ENCODE measurements around the gene PNLIPRP2.

DNA sequence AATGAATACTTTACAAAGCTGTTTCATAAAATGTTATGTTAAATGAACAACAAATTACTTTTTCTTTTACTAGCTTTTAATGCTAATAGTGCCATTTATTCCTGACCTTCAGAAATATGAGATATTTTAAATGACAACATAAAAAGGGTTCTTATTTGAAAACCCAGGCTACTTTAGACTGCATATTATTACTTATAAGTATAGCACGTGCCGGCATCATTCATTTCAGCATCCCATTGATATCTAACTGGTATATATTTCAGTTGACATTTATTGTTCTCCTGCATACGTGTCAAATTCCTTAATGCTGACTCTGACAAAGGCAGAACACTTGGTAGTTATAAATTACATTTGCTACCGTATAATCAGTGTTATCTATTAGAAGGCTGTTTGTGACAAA, 35.3 kb downstream of the PNLIPRP2 start:
- TF ChIP-seq, protein P1, sequence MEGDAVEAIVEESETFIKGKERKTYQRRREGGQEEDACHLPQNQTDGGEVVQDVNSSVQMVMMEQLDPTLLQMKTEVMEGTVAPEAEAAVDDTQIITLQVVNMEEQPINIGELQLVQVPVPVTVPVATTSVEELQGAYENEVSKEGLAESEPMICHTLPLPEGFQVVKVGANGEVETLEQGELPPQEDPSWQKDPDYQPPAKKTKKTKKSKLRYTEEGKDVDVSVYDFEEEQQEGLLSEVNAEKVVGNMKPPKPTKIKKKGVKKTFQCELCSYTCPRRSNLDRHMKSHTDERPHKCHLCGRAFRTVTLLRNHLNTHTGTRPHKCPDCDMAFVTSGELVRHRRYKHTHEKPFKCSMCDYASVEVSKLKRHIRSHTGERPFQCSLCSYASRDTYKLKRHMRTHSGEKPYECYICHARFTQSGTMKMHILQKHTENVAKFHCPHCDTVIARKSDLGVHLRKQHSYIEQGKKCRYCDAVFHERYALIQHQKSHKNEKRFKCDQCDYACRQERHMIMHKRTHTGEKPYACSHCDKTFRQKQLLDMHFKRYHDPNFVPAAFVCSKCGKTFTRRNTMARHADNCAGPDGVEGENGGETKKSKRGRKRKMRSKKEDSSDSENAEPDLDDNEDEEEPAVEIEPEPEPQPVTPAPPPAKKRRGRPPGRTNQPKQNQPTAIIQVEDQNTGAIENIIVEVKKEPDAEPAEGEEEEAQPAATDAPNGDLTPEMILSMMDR (conservative IDR thresholded peaks at IDR 0.05; ENCODE audit: low read length): no peak
- no peak for TF ChIP-seq EZH2phosphoT487 (IDR thresholded peaks at IDR 0.05; ENCODE audit: borderline replicate concordance, low read depth, low read length)
